Measurements from ENCODE around the gene POMGNT1. TPM values are rescaled to one million over a fixed set of nuclear protein-coding genes. Genes with fewer than 3 reads are reported as not detected.

Gene POMGNT1
- total and polyA plus RNA-seq, 10 of the 15 experiments (the other 5 are each of a cell fraction or from before 2014, with no cell fraction given): 8.6 to 35.2 (median 29.5) TPM

- H3K4me3 ChIP-seq: no peak within 1 kb of the TSS
- in situ Hi-C loops (cut with MboI): loop anchor here (5.0 kb wide), 2 partner anchors 51 to 139 kb away; no protein-coding TSS in a partner anchor
- no peak for FAIRE-seq
- H3K36me3 ChIP-seq (ENCODE audit: control insufficient read depth in 2 of 2, insufficient read depth in 2 of 2, low read length in 1 of 2): no peaks in the 10 kb centered on the region
- peaks cover 6% of the 10 kb centered on the region for H3K4me1 ChIP-seq (ENCODE audit: control insufficient read depth, insufficient read depth, low read length)
- ATAC-seq: no peak
- ChIA-PET RAD21 (ENCODE audit: unreplicated experiment) (interaction anchor here (0.6 to 2.0 kb wide), 6 partner anchors 13 to 140 kb away, joined by 3 to 9 read pairs (median 3); no protein-coding TSS in a partner anchor), SMC1A (ENCODE audit: uncharacterized antibody, unreplicated experiment) (interaction anchor here (0.9 to 8.0 kb wide), 5 partner anchors 19 to 139 kb away, joined by 3 to 50 read pairs (median 5); no protein-coding TSS in a partner anchor), POLR2A (interaction anchor here (0.6 to 1.8 kb wide), 3 partner anchors 42 to 872 kb away, joined by 3 to 7 read pairs (median 4); no protein-coding TSS in a partner anchor), CTCF (interaction anchor here (0.8 to 17.5 kb wide), 3 partner anchors 17 to 139 kb away, joined by 4 to 293 read pairs (median 4); no protein-coding TSS in a partner anchor)
- H4K20me1 ChIP-seq (ENCODE audit: control insufficient read depth, insufficient read depth): no peaks in the 10 kb centered on the region
- H3K9ac ChIP-seq (ENCODE audit: control insufficient read depth, insufficient read depth, low read length): no peak within 1 kb of the TSS
- DNase-seq (ENCODE audit: low read depth, low spot score): no peak
- H3K27ac ChIP-seq (ENCODE audit: control insufficient read depth, insufficient read depth): no peak within 1 kb of the TSS
- intact Hi-C loops (cut with micrococcal nuclease; ENCODE audit: unreplicated experiment): no loop called here
- H3K79me2 ChIP-seq (ENCODE audit: control insufficient read depth, insufficient read depth, low read length): no peaks in the 10 kb centered on the region
- H3K9me3 ChIP-seq (replicated peaks; ENCODE audit: control insufficient read depth, insufficient read depth, low read length): no peaks in the 10 kb centered on the region
- no peaks in the 10 kb centered on the region; a peak in 1 of 4 replicates for H3K27me3 ChIP-seq (replicated peaks in 1 of 2; ENCODE audit: control insufficient read depth in 2 of 2, insufficient read depth in 2 of 2, low read length in 1 of 2)
- no peak within 1 kb of the TSS for H3K4me2 ChIP-seq (ENCODE audit: control insufficient read depth, insufficient read depth)
- BruUV-seq (replicated peaks): no TSS peak
- H2AFZ ChIP-seq (ENCODE audit: control insufficient read depth, low read depth, low read length): no peak within 1 kb of the TSS
- WGBS (ENCODE audit: insufficient coverage, insufficient replicate concordance, low lambda C conversion rate, missing lambda C conversion rate): 69% methylated on average over 13 of the region's 13 CpGs
- TF ChIP-seq SREBF2 (IDR thresholded peaks at IDR 0.05; ENCODE audit: low read length) (no peak), IRF3 (IDR thresholded peaks at IDR 0.05) (no peak), ZNF274 (IDR thresholded peaks at IDR 0.05; ENCODE audit: insufficient read depth, insufficient read length) (no peak), YBX1 (IDR thresholded peaks at IDR 0.05) (no peak), PAX5 (IDR thresholded peaks at IDR 0.05; ENCODE audit: borderline replicate concordance, low read depth, low read length) (no peak), TARDBP (IDR thresholded peaks at IDR 0.05; ENCODE audit: borderline replicate concordance) (no peak), RFX5 (IDR thresholded peaks at IDR 0.05; ENCODE audit: low read depth, low read length) (no peak), CBX5 (IDR thresholded peaks at IDR 0.05; ENCODE audit: low read depth) (no peak), KAT2A (conservative IDR thresholded peaks at IDR 0.05; ENCODE audit: control insufficient read depth, low read depth, low read length) (no peak), SMC3 (IDR thresholded peaks at IDR 0.05; ENCODE audit: borderline replicate concordance, low read length) (no peak), SRF (IDR thresholded peaks at IDR 0.05; ENCODE audit: low read depth in 2 of 2, low read length in 2 of 2) (no peak), MLLT1 (IDR thresholded peaks at IDR 0.05) (no peak), CREM (IDR thresholded peaks at IDR 0.05; ENCODE audit: low read depth) (no peak), NRF1 (conservative IDR thresholded peaks at IDR 0.05; ENCODE audit: low read depth, low read length) (no peak)
- TF ChIP-seq, protein P1, sequence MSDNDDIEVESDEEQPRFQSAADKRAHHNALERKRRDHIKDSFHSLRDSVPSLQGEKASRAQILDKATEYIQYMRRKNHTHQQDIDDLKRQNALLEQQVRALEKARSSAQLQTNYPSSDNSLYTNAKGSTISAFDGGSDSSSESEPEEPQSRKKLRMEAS (IDR thresholded peaks at IDR 0.05; ENCODE audit: low read depth, low read length): no peak
- TF ChIP-seq, protein P2, sequence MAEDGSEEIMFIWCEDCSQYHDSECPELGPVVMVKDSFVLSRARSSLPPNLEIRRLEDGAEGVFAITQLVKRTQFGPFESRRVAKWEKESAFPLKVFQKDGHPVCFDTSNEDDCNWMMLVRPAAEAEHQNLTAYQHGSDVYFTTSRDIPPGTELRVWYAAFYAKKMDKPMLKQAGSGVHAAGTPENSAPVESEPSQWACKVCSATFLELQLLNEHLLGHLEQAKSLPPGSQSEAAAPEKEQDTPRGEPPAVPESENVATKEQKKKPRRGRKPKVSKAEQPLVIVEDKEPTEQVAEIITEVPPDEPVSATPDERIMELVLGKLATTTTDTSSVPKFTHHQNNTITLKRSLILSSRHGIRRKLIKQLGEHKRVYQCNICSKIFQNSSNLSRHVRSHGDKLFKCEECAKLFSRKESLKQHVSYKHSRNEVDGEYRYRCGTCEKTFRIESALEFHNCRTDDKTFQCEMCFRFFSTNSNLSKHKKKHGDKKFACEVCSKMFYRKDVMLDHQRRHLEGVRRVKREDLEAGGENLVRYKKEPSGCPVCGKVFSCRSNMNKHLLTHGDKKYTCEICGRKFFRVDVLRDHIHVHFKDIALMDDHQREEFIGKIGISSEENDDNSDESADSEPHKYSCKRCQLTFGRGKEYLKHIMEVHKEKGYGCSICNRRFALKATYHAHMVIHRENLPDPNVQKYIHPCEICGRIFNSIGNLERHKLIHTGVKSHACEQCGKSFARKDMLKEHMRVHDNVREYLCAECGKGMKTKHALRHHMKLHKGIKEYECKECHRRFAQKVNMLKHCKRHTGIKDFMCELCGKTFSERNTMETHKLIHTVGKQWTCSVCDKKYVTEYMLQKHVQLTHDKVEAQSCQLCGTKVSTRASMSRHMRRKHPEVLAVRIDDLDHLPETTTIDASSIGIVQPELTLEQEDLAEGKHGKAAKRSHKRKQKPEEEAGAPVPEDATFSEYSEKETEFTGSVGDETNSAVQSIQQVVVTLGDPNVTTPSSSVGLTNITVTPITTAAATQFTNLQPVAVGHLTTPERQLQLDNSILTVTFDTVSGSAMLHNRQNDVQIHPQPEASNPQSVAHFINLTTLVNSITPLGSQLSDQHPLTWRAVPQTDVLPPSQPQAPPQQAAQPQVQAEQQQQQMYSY (CRISPR knock-in tag; IDR thresholded peaks at IDR 0.05): no peak
Observed at GRCh38 chr1:46176211-46176865, 21.9 kb downstream of the POMGNT1 start, which contains the start of gene P3R3URF. P3R3URF (minus strand) TSS chr1:46176488; CDS start chr1:46176471, 17 bp downstream.
